GM23338 (cell line): Measurements from ENCODE around the gene CADM4.

ENCODE experiments used
- CREB1 ChIP-seq: fragments of 250-450 bp; sonication (Bioruptor Pico); IDR thresholded peaks from 2 replicates; pipeline ENCODE4 v1.5.0; 2020; ENCODE audit warnings: low read depth, mild to moderate bottlenecking, moderate library complexity
- EZH2 ChIP-seq: fragments of 200-600 bp; sonication (generic); IDR thresholded peaks from one replicate; pipeline ENCODE4 v1.8.0; 2017; ENCODE audit warnings: antibody characterized with exemption, mild to moderate bottlenecking, low read depth; ENCODE audit not compliant: unreplicated experiment
- EZH2phosphoT487 ChIP-seq: fragments of 200-600 bp; sonication (generic); IDR thresholded peaks from one replicate; pipeline ENCODE4 v1.8.1; 2018; ENCODE audit warnings: antibody characterized with exemption; ENCODE audit not compliant: unreplicated experiment
- JUNB ChIP-seq: IDR thresholded peaks from one replicate; pipeline ENCODE4 v1.6.1; 2016; ENCODE audit warnings: antibody characterized with exemption; ENCODE audit not compliant: unreplicated experiment
- NANOG ChIP-seq: IDR thresholded peaks from 2 replicates; pipeline ENCODE4 v1.6.1; 2016; ENCODE audit warnings: antibody characterized with exemption, borderline replicate concordance
- POLR2AphosphoS5 ChIP-seq: IDR thresholded peaks from 2 replicates; pipeline ENCODE4 v1.6.1; 2016; ENCODE audit warnings: antibody characterized with exemption, low read depth
- ZNF114 ChIP-seq: fragments of 250-450 bp; sonication (Bioruptor Pico); IDR thresholded peaks from 2 replicates; pipeline ENCODE4 v1.5.0; 2020; ENCODE audit warnings: mild to moderate bottlenecking, moderate library complexity
- TF ChIP-seq, protein P1 (sequence below), 2 experiments: fragments of 200-600 bp in 1 of 2; sonication (generic) in 1 of 2; conservative IDR thresholded peaks; 2 replicates each; pipeline versions ENCODE4 v1.5.1 to v1.6.1; 2016 to 2017; ENCODE audit warnings: antibody characterized with exemption in 2 of 2, low read depth in 2 of 2, mild to moderate bottlenecking in 2 of 2, moderate library complexity in 1 of 2
- TF ChIP-seq, protein P2 (sequence below): IDR thresholded peaks from one replicate; pipeline ENCODE4 v1.6.1; 2018; ENCODE audit warnings: antibody characterized with exemption; ENCODE audit not compliant: unreplicated experiment
- TF ChIP-seq, protein P3 (sequence below): fragments of 250-450 bp; sonication (Bioruptor Pico); IDR thresholded peaks from 2 replicates; pipeline ENCODE4 v1.5.0; 2020; ENCODE audit warnings: mild to moderate bottlenecking, moderate library complexity

DNA sequence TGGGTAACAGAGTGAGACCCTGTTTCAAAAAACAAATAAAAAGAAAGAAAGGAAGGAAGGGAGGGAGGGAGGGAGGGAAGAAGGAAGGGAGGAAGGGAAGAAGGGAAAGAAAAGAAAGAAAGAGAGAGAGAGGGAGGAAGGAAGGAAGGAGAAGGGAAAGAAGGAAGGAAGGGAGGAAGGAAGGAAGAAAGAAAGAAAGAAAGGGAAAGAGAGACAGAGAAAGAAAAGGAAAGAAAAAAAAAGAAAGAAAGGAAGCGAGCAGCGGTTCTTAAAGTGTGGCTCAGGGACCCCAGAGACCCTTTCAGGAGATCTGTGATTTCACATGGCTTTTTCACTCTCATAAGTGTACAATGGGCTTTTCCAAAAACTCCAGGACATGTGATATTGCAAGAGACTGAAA, 9.9 kb upstream of the CADM4 start:
- TF ChIP-seq, protein P1, sequence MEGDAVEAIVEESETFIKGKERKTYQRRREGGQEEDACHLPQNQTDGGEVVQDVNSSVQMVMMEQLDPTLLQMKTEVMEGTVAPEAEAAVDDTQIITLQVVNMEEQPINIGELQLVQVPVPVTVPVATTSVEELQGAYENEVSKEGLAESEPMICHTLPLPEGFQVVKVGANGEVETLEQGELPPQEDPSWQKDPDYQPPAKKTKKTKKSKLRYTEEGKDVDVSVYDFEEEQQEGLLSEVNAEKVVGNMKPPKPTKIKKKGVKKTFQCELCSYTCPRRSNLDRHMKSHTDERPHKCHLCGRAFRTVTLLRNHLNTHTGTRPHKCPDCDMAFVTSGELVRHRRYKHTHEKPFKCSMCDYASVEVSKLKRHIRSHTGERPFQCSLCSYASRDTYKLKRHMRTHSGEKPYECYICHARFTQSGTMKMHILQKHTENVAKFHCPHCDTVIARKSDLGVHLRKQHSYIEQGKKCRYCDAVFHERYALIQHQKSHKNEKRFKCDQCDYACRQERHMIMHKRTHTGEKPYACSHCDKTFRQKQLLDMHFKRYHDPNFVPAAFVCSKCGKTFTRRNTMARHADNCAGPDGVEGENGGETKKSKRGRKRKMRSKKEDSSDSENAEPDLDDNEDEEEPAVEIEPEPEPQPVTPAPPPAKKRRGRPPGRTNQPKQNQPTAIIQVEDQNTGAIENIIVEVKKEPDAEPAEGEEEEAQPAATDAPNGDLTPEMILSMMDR (conservative IDR thresholded peaks at IDR 0.05; ENCODE audit: low read depth in 2 of 2), result no peak
- no peak for TF ChIP-seq EZH2phosphoT487
- no peak for TF ChIP-seq CREB1 (CRISPR knock-in tag)
- no peak for TF ChIP-seq JUNB
- TF ChIP-seq EZH2, result no peak
- no peak for TF ChIP-seq POLR2AphosphoS5
- TF ChIP-seq, protein P2, sequence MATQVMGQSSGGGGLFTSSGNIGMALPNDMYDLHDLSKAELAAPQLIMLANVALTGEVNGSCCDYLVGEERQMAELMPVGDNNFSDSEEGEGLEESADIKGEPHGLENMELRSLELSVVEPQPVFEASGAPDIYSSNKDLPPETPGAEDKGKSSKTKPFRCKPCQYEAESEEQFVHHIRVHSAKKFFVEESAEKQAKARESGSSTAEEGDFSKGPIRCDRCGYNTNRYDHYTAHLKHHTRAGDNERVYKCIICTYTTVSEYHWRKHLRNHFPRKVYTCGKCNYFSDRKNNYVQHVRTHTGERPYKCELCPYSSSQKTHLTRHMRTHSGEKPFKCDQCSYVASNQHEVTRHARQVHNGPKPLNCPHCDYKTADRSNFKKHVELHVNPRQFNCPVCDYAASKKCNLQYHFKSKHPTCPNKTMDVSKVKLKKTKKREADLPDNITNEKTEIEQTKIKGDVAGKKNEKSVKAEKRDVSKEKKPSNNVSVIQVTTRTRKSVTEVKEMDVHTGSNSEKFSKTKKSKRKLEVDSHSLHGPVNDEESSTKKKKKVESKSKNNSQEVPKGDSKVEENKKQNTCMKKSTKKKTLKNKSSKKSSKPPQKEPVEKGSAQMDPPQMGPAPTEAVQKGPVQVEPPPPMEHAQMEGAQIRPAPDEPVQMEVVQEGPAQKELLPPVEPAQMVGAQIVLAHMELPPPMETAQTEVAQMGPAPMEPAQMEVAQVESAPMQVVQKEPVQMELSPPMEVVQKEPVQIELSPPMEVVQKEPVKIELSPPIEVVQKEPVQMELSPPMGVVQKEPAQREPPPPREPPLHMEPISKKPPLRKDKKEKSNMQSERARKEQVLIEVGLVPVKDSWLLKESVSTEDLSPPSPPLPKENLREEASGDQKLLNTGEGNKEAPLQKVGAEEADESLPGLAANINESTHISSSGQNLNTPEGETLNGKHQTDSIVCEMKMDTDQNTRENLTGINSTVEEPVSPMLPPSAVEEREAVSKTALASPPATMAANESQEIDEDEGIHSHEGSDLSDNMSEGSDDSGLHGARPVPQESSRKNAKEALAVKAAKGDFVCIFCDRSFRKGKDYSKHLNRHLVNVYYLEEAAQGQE, result no peak
- TF ChIP-seq, protein P3, sequence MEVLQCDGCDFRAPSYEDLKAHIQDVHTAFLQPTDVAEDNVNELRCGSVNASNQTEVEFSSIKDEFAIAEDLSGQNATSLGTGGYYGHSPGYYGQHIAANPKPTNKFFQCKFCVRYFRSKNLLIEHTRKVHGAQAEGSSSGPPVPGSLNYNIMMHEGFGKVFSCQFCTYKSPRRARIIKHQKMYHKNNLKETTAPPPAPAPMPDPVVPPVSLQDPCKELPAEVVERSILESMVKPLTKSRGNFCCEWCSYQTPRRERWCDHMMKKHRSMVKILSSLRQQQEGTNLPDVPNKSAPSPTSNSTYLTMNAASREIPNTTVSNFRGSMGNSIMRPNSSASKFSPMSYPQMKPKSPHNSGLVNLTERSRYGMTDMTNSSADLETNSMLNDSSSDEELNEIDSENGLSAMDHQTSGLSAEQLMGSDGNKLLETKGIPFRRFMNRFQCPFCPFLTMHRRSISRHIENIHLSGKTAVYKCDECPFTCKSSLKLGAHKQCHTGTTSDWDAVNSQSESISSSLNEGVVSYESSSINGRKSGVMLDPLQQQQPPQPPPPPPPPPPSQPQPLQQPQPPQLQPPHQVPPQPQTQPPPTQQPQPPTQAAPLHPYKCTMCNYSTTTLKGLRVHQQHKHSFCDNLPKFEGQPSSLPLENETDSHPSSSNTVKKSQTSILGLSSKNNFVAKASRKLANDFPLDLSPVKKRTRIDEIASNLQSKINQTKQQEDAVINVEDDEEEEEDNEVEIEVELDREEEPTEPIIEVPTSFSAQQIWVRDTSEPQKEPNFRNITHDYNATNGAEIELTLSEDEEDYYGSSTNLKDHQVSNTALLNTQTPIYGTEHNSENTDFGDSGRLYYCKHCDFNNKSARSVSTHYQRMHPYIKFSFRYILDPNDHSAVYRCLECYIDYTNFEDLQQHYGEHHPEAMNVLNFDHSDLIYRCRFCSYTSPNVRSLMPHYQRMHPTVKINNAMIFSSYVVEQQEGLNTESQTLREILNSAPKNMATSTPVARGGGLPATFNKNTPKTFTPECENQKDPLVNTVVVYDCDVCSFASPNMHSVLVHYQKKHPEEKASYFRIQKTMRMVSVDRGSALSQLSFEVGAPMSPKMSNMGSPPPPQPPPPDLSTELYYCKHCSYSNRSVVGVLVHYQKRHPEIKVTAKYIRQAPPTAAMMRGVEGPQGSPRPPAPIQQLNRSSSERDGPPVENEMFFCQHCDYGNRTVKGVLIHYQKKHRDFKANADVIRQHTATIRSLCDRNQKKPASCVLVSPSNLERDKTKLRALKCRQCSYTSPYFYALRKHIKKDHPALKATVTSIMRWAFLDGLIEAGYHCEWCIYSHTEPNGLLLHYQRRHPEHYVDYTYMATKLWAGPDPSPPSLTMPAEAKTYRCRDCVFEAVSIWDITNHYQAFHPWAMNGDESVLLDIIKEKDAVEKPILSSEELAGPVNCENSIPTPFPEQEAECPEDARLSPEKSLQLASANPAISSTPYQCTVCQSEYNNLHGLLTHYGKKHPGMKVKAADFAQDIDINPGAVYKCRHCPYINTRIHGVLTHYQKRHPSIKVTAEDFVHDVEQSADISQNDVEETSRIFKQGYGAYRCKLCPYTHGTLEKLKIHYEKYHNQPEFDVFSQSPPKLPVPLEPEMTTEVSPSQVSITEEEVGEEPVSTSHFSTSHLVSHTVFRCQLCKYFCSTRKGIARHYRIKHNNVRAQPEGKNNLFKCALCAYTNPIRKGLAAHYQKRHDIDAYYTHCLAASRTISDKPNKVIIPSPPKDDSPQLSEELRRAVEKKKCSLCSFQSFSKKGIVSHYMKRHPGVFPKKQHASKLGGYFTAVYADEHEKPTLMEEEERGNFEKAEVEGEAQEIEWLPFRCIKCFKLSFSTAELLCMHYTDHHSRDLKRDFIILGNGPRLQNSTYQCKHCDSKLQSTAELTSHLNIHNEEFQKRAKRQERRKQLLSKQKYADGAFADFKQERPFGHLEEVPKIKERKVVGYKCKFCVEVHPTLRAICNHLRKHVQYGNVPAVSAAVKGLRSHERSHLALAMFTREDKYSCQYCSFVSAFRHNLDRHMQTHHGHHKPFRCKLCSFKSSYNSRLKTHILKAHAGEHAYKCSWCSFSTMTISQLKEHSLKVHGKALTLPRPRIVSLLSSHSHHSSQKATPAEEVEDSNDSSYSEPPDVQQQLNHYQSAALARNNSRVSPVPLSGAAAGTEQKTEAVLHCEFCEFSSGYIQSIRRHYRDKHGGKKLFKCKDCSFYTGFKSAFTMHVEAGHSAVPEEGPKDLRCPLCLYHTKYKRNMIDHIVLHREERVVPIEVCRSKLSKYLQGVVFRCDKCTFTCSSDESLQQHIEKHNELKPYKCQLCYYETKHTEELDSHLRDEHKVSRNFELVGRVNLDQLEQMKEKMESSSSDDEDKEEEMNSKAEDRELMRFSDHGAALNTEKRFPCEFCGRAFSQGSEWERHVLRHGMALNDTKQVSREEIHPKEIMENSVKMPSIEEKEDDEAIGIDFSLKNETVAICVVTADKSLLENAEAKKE (CRISPR knock-in tag), result no peak
- no peak for TF ChIP-seq NANOG
- no peak for TF ChIP-seq ZNF114 (CRISPR knock-in tag)
